Hippocampal formation (tissue), 2 donors: Measurements from ENCODE around the gene C16orf74.

Source experiments
- DNase-seq, 2 donors: peaks; one replicate each; lab custom pipeline; 2025; lab: John Stamatoyannopoulos, UW

The C16orf74 gene

GRCh38 chr16:85674418-85674755 is 76.5 kb downstream of the C16orf74 start:
- no peak for DNase-seq

GRCh38 chr16:85673529-85674417 is 77.1 kb downstream of the C16orf74 start:
- DNase-seq = no peak

DNA sequence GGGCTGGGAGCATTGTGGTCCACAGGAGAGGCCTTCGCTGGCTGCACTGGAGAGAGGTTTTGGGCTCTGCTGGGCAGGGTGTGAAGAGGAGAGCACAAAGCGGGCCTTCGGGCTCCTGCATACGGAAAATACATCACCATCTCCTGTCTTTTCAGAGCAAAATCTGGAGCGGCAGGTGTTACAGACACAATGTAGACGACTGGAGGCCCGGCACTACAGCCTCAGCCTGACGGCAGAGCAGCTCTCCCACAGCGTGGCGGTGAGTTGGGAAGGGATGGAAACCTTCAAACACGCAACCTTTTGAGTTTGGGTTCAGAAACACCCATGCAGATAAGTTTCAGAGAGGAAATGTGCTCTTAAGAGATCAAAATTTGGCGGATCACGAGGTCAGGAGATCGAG is 80.1 kb downstream of the C16orf74 start:
- no peak for DNase-seq

DNA sequence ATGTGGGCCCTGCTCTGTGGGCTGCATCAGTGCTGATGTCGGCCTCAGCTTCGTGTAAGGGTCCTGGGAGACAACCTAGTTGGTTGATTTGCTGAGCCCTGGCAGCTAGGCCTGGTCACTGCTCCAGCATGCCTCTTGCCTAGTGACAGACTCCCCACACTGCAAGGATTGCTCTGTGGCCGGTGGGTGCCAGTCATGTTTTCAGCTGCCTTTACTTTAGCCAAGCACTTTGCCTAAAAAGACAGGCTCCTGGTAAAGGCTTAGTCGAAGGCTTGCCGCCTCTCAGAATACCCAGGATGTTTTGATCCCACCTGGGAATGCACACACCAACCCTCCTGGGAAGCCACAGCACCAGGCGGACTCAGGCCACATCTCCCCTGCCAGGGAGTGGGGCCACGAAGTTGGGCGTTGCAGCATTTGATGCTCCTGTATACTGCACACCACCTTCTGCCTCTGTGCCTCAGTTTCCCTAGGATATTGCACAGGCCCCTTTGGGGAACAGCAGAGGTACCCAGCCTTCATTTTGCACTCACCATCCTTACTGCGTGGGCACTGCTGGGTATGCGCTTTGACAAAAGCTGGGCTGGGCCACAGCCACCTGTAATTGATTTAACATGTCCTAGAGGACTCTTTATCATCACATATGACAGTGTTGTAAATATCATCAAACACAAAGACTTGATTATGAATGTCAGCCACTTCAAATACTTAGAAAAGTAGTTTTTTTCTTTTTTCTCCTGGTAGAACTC is 82.0 kb downstream of the C16orf74 start:
- no peak for DNase-seq

DNA sequence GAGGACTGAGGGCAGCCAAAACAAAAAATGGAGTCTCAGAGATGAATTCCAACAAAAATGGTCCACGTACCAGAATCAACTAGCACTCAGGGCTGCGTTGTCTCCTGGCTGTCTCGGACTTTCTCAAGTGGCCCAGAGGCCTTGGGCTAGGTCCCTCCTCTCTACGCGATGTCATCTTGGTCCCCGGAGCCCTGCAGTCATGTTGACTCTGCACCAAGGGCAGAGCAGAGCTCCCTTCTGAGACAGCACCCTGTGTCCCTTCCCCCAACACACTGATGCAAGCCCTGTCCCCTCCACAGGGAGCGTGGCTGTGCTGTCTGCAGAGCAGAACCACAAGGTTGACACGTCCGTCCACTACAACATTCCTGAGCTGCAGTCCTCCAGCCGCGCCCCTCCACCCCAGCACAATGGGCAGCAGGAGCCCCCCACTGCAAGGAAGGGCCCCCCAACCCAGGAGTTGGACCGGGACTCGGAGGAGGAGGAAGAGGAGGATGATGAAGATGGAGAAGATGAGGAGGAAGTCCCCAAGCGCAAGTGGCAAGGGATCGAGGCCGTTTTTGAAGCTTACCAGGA is 83.0 kb downstream of the C16orf74 start:
- no peak for DNase-seq

DNA sequence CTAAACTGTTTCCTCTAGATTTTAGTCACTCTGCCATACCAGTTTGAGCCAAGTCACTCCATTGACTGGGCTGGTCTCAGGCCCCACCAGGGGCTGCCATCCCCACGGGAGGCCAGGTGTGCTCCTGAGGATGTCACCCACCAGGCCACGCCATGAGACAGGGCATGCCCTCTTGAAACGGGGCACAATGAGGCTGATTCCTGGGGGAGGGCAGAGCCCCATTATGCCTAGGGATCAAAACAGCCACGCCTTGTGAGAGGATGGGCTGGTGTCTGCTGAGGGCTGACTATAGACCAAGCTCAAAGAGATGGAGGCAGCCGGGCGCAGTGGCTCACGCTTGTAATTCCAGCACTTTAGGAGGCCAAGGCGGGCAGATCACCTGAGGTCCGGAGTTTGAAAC is 83.6 kb downstream of the C16orf74 start:
- DNase-seq = no peak

DNA sequence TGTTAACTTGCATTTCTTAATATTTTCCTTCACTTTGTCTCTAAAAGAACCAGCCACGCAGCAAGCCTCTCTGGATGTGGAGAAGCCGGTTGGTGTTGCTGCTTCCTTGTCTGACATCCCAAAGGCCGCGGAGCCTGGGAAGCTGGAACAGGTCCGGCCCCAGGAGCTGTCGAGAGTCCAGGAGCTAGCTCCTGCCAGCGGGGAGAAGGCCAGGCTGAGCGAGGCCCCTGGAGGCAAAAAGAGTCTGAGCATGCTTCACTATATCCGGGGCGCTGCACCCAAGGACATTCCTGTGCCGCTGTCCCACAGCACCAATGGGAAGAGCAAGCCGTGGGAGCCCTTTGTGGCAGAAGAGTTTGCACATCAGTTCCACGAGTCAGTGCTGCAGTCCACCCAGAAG is 85.0 kb downstream of the C16orf74 start:
- DNase-seq = no peak

DNA sequence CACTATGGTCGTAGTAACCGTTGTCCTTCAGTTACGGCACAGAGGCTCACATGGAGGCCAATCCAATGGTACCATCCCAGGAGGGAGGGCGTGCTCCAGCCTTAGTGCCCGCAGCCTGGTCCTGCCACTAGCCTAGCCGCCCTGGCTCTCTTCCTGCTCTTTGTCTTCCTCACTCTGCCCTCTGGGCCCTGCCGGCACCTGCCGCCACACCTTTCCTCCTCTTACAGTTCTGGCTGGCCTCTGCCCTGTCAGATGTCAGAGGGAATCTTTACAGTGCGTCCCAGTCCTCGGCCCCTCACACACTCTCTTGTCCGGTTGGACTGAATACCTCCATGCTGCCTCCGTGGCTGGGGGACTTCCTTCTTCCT is 85.5 kb downstream of the C16orf74 start:
- no peak for DNase-seq

DNA sequence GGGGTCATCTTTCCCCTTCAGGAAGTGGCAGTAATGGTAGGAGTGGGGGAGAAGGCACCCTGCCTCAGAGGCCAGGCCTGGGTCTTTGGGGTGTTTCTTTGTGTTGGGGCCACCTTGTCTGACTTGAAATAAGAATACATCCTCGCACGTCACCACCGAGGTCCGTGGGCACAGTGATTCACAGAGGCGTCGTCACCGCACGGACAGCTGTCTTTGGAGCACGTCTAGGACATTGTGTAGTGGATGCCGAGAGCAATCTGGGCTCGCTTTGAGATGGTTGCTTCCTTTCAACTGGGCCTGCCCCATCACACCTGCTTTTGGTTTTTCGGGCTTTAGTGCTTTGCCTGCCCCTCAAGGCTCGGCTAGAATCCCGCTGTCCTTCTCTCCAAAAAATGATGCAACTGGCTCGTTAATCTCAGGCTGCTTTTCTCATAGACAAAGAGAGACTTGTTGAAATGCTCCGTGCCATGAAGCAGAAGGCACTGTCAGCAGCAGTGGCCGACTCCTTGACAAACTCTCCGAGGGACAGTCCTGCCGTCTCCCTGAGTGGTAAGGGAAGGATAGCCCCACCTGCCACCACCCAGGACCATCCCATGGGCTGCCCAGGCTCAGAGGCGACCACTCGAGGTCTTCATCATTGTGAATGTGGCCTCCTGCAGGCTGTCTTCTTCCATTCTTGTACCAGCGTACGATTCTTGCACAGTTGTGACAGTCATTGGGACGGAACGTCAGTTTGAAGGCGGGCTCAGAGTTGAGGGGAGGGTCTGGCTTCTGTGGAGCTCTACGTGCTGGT is 86.1 kb downstream of the C16orf74 start:
- DNase-seq = no peak

- no peak for DNase-seq
Observed at GRCh38 chr16:85663891-85664321, 87.0 kb downstream of the C16orf74 start.

DNA sequence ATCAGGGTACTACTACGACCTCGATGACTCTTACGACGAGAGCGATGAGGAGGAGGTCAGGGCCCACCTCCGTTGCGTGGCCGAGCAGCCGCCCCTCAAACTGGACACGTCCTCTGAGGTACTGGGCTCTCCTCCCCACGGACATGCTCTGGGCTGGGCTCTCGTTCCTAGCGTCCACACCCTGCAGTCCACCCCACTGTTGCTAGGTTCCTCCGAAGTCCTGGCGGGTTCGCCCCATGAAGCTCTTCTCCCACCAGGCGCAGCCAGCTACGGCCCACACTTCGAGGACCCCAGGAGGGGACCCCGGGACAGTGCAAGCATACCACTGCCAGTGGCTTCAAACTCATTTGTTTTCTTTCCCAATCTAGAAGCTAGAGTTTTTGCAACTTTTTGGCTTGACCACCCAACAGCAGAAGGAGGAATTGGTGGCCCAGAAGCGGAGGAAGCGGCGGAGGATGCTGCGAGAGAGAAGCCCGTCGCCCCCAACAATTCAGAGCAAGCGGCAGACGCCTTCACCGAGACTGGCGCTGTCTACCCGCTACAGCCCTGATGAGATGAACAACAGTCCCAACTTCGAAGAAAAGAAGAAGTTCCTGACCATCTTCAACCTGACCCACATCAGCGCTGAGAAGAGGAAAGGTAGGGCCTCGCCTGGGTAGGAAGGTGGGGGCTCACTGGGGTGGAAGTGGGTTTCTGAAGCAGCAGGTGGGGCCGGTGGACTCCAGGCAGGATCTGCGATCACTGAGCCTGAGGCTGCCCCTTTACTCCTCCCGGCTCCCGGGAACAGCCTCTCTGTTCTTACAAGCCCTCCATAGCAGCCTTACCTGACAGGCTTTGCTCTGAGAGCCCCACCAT is 87.7 kb downstream of the C16orf74 start:
- no peak for DNase-seq

DNA sequence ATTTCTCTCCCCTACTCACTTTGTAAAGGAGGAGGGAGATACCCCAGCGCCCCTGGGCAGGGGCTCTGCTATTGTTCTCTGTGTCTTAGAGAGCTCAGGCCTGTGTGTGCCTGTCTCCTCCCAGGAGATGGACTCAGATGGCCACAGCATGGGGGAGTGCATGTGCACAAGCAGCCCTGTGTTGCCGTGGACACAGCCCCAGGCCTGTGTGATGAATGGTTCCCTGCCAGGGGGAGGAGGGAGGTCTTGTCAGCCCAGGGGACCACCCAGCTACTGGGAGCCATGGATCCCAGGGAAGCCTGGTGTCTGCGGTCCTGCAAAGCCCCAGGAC is 88.4 kb downstream of the C16orf74 start:
- no peak for DNase-seq

DNA sequence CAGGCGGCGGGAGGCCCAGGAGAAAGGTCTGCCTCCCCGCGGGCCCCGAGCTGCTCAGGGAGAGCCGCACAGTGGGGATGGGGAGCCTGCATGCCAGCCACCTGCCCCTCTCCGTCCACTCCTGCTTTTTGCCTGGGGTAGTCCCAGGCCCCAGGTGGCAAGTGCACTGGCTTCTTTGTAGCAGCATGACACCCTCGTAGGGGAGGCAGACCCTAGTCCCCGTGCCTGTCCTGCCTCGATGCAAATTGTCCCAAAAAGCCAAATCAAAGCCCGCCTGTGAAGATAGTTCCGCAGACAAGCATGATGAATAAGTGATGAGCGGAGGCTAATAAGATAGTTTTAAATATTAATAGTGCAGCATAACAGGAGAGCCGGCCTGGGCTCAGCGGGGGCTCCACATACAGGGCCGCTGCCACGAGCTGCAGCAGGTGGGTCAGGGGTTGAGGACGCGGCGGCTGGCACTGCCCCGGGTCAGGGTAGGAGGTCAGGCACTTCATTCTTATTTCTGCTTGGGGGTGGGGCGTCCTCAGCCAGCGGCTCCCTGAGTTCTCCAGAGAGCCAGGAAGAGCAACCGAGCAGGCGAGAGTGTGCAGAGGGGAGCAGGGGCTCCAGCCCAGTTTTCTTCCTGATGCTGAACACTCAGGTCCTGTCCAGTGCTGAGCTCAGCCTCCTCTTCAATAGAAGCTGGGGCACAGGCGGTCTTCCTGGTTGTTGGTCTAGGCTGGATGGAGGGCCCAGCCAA is 89.0 kb downstream of the C16orf74 start:
- DNase-seq = no peak

- DNase-seq = no peak
Observed at GRCh38 chr16:85660843-85661739, 89.8 kb downstream of the C16orf74 start.

- DNase-seq = peak in 1 of 2 donors; percentile 60
Observed at GRCh38 chr16:85659805-85660511, 90.9 kb downstream of the C16orf74 start.

DNA sequence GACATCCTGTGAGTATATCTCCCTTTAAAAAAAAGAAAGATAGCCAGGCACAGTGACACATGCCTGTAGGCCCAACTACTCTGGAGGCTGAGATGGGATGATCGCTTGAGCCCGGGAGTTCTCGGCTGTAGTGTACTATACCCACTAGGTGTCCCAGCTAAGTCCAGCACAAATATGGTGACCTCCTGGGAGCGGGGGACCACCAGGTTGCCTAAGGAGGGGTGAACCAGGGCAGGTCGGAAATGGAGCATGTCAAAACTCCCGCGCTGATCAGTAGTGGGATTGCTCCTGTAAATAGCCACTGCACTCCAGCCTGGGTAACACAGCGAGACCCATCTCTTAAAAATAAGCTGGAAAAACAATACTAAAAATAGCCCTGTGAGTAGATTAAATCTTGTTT is 91.6 kb downstream of the C16orf74 start:
- DNase-seq = no peak

GRCh38 chr16:85658504-85659326 is 92.2 kb downstream of the C16orf74 start:
- no peak for DNase-seq

DNA sequence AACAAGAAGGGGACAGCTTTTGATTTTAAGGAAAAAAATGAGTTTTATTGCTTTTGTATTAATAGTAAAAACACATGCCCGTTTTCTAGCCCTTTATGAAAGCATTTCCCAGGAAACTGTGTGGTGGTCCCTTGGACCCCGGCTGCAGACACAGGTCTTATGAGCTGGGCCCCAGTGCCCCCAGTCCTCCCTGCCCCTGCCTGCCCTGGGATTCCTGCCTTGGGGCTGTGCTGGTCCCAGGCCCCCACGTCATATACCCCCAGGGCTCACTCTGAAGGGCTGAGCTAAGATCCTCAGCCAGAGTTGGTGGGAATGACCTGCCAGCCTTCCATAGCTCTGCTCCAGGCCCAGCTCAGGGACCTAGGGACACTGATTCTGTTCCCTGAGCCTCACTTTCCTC is 92.9 kb downstream of the C16orf74 start:
- DNase-seq = no peak
